ENCODE results near the gene SLC22A13.
"Not testable (repeated sequence)": the region's sequence is repeated elsewhere in the genome, so short reads cannot be mapped to it uniquely, and the experiment has no call there.

SLC22A13 gene

DNA sequence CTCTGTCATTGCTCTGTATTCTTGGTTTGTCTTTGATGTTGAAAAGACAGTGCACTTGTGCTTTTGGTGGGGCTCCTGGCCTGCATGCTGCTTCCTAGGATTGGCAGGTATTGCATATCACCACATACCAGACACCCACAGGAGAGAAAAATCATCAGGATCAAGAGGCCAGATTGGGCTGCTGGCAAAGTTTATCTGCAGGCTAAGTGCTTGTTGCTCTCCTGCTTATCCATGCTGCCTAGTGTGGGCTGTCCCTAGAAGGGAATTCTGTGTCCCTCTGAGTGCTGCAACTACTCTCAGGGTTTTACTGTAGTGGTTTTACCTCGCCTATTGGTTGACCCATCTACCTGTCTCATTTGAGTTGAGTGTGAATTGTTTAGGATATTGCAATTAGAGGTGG lies 833 bp upstream of the SLC22A13 start:
- no peak for DNase-seq

DNA sequence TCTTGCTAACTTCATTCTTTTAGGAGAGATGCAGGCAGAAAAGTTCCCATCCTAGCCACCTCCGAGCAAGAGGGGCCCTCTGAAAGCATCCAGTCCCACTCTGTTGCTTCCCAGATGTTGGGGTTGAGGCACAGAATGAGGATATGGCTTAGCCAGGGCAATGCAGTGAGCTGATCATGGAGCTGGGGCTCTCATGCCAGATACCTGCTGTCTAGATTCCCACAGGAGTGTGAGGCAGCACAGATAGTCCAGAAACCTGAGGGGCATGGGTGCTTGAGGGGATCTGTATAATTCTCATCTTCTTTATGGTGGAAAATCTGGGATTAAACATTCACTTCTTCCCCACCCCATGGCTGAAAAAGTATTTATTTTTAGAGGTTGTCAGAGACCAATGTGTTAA lies 1.2 kb downstream of the SLC22A13 start:
- no peak for DNase-seq

DNA sequence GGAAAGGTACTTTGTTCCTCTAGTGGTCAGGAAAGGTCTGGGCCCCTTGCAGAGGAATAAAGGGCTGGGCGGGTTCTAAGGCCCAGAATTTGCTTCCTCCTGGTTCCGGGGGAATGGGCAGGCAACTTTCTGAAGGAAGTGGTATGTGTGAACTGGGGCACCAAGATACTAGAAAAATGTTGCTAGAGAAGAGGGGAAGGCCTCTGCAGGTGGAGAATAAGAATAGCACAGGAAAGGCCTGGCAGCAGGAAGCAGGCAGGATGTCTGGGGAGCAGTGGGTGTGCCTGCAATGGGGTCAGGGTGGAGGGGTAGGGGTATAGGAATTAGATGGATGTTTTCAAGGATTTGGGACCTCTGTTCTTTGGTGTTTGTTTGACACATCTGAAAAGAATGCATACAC lies 2.0 kb downstream of the SLC22A13 start:
- no peak for DNase-seq

DNA sequence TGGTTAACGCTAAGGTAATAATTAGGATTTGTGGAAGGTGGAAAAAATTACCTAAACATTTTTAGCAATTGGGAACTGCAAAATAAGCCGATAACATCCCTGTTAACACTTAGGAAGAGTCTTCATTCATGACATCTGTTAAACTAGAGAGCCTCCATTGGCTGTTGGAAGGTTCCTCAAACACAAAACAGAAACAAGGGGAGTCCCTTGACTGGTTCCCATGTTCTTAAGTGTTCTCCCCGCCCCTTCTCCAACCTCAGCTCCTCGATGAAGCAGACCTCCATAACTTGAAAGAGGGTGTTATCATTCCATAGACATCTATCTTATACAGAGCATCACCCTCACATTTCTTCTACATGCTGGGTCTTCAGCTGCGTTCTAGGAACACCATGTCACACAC lies 2.5 kb downstream of the SLC22A13 start:
- no peak for DNase-seq

DNA sequence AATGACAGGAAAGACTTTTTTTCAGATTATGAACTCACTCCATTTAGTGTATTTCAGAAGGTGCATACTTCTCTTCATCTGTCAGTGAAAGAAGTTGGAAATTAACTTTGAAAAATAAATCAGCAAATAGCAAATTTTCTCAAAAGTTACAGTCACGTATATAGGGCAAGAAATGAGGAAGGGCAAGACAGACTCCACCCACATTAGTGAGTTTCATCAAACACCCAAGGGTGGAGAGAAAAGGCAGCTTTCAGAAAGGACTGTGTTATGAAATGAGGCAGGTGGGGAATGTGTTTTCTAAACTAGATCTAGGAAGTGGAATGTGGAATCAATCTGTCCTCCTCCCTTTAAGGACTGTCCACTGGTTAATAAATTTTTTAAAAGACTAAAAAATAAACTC lies 2.9 kb downstream of the SLC22A13 start:
- DNase-seq: peak; percentile 20

DNA sequence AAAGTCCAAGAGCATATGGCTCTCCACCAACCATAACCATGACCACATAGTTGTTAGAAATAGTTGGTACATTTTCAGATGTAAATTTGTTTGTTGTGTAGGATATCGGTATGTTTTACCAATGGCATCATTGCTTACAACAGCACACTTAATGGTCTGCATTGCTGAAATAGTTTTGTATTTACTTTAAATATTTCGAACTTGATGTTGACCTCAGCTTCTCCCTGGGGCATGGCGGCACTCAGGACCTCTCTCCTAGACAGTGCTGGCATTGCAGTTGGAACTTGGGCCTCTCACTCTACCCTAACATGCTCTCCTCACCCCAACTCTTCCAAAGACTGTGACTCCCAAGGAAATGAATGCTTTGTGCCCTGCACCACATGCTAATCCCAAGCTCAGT lies 5.0 kb downstream of the SLC22A13 start:
- no peak for DNase-seq

DNA sequence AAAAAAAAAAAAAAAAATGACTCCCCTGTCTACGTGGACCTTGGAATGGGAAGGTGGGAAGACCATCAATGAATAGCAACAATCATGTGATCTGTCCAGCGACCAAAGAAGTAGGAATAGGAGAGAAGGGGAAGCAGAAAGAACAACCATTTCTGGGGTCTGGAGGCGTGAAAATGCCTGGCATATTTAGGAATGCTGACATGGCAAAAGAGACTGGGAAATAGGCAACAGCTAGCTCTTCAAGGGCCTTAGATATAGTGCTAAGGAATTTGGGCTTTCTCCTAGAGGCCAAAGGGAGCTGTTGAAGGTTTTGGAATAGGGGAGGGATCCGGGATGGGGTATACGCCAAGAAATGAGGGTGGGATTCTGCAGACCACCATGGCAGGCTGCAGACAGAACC lies 5.9 kb downstream of the SLC22A13 start:
- DNase-seq: no peak

DNA sequence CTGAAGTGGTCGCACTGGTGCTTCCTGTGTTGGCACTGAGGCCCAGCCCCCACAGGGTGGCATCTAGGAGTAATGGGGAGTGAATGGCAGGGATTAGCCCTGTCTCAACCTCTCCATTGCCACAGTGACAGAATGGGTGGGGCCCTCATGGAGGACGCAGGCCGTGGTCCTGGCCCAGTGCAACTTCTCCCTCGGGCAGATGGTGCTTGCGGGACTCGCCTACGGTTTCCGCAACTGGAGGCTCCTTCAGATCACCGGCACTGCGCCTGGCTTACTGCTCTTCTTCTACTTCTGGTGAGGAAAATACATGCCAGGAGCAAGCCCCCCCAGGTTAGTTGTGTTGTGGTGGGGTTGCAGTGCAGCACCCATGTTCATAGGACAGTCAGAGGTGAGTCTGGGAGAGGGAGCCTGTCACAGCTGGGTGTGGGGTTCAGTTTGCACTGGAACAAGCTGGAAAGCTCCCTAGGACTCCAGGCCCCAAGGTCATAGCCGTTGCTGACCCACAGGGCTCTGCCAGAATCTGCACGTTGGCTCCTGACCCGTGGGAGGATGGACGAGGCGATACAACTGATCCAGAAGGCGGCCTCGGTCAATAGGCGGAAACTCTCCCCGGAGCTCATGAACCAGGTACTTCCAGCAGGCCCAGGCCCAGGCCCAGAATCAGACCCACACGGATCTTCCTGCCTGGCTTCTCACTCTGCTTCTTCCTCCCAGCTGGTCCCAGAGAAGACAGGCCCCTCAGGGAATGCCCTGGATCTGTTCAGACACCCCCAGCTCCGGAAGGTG lies 9.4 kb downstream of the SLC22A13 start:
- no peak for DNase-seq

DNA sequence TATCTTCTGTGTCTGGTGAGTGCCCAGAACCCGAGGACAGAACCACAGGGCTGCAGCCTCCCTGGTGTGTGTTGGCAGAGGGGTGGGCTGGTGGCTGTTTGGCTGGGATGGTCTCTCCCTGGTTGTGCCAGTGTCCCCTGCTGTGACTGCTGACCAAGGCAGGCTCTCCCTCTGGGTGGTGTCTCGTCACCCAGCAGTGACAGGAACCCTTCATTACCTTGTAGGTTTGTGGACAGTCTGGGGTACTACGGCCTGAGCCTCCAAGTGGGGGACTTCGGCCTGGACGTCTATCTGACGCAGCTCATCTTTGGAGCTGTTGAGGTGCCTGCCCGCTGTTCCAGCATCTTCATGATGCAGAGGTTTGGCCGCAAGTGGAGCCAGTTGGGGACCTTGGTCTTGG lies 10.0 kb downstream of the SLC22A13 start:
- no peak for DNase-seq

DNA sequence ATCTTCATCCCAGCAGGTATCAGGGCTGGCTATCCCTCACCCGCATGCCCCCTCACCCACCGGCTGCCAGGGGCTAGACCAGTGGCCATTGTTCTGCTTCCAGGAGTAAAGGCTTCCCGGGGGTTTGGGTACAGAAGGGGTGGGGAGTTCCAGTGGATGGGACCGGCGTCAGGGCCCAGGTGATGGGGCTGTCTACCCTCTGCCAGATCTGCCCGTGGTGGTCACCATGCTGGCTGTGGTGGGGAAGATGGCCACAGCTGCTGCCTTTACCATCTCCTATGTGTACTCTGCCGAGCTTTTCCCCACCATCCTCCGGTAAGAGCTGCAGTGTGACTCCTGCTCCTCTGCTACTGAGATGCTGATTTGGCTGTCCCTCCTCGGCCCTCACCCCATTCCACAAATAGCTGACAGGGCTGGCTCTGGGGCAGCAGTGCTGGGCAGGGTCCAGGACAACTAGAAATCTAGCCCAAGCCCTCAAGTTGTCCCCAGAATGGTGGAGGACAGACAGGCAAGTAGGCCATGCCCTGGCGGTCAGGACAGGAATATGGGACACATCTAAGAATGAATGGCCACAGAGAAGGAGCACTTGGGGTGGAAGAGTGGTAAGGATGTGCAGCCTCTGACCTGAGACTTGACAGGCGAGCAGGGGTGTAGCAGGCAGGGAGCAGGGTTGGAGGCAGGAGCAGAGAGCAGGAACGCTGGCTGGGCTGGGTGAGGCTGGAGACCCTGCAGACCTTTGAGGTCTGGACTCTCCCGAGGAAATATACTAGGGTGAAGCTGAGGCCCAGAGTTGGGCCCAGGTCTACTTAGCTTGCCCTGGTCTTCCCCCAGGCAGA lies 10.7 kb downstream of the SLC22A13 start:
- no peak for DNase-seq

DNA sequence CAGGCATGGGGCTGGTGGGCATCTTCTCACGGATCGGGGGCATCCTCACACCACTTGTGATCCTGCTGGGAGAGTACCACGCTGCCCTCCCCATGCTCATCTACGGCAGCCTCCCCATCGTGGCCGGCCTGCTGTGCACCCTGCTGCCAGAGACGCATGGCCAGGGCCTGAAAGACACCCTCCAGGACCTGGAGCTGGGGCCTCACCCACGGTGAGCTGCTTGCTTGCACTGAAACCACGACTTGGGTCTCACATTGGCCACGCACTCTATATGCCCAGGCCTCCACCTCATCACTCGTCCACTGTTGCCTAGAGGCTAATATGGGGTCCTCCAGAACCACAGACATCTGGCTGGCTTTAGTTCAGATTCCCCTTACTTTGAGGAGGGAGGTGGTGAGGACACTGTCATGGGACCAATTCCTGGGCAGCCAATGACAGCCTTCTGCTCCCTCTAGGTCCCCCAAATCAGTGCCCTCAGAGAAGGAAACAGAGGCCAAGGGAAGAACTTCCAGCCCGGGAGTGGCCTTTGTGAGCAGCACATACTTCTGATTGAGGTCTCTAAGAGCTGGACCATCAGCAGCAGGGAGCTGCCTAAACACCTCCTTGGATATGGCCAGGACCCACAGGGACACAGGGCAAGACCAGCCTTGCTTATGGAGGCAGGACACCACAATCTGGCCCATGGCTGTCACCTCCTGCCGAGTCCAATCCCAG lies 11.5 kb downstream of the SLC22A13 start:
- no peak for DNase-seq

DNA sequence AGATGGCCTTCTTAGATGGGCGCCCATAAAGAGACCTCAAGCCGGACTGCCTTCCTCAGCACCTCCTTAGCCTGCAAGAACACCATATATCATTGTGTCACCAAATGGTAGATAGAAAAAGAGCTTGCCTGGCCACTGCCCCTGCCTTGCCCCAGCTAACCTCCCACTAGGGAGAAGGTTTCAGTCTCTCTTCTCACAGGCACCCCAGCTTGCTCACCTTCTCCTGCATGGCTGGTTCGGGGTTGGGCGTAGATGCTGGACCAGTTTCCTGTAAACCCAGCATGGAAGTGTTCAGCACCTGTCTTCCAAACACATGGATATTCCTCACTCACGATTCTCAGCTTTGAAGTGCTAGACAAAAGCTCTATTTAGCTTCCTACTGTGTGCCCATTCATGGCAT lies 13.2 kb downstream of the SLC22A13 start:
- DNase-seq: no peak

DNA sequence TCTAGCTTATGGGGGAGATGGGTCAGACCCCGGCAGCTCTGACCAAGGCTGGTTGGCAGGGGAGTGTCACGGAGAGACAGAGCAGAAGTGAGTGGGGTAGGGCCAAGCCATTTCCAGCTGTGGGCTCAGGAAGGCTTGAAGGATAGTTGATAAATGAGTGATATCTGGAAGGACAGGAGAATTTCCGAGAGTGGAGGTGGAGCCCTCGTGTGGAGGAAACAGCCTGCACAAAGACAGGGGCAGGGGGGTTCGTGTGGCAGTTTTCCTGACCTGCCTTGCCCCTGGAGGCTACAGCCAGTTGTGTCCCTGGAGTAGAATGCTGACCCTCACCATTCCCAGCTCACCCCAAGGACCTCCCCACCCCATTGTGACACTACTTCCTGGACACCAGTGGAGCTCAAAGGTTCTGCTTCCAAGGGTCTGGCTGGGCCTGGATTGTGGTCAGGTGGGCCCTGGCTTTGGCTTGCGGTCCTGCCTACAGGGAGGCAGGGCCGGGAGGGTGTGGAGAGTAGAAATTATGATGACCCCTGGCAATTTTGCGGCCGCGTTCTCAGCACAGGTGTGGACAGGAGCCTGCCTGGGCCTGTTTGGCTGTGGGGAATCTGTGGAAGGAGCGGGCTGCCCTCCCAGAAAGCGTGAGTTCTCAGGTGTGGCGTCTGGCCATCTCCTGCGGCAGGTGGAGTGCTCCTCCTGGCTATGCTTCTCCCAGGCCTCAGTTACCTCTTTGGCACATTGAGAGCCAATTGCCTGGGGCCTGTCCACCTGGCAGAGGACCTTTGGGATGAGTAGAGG lies 16.5 kb downstream of the SLC22A13 start, which contains the start of gene SLC22A14:
Gene SLC22A14, plus strand, starts transcription at position 400 of the 792 bp plus-strand sequence. CDS start 23,733 bp downstream, outside the sequence.
- DNase-seq: no peak

DNA sequence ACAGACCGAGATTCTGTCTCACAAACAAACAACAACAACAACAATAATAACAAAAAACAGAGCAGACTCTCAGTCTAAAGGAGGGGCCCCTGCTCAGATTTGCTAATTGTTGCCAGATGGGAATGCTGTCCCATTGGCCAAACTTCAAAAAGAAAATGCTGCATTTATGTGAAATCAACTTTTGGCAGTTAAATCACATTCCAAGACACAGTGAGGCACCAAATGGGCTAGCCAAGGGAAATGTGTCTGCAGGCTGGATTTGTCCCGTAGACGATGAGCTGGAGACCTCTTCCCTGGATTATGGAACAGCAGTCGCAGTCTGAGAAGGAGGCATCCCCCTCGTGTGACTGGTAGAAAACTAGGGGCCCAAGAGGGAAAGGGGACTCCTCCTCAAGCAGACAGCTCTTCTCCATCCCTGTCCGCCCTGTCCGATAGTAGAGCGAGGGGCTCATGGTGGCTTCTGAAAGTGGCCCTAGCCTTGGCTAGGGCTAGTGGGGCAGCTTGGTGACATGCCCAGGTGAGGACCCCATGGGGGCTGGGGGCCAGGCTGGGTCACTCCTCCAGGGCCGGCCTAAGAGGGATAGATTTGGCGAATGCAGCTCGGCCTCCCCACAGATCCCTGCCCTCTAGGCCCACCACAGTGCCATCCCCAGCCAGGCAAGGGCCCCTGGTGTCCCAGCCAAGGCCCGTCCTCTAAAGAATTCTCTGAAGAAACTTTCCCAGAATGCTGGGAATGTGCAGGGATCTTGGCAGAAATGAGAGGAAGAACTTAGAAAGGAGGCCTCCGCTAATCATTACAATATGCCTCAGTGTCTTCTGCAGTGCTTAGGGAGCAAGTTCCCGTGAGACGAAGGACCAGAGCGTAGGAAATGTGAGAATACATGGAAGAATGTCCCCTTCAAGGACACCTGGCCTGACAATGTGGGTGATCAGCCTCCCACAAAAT lies 18.5 kb downstream of the SLC22A13 start:
- no peak for DNase-seq

DNA sequence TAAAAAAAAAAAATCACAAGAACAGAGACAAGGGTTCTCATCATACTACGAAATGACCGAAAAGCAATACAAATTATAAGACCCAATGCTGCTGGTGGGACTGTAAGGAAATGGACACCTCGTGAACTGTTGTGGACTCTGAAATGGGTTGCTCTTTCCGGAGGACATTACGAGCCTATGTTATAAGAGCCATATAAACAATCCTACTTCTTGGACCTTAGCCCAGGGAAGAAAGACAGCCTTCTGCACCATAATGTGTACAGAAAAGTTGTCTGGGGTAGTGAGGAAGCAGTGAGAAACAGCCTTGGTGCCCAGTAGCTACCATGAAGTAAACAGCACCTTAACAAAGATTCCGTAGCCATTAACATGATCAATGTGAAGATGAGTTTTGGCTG lies 19.1 kb downstream of the SLC22A13 start:
- no peak for DNase-seq

DNA sequence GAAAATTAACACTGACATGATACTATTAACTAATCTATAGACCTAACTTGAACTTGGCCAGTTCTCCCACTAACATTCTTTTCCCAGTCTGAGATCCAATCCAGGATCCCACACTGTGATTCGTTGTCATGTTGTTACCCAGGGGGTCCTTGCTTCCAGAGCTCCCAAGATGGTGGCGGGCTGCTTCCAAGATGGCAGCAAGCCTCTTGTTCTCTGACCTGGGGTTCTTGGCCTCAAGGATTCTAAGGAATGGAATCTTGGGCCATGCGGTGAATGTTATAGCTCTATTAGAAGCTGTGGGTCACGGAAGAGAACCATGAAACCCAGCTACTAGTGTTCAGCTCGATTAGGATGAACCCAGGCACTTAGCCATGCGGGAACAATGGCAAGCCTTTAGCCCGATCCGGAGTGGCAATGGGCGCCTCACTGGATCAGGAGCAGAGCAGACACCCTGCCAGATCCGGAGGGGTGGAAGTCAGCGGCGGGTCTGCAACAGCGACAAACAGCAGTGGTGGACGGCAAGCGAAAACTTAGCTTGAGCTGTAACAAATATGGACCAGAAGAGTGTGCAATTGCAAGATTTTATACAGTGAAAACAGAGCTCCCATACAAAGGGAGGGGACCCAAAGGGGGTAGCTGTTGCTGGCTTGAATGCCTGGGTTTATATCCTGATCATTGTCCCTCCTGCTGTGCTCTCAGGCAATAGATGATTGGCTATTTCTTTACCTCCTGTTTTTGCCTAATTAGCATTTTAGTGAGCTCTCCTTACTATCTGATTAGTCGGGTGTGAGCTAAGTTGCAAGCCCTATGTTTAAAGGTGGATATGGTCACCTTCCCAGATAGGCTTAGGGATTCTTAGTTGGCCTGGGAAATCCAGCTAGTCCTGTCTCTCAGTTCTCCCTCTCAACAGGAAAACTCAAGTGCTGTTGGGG lies 23.9 kb downstream of the SLC22A13 start:
- not testable (repeated sequence) for DNase-seq

DNA sequence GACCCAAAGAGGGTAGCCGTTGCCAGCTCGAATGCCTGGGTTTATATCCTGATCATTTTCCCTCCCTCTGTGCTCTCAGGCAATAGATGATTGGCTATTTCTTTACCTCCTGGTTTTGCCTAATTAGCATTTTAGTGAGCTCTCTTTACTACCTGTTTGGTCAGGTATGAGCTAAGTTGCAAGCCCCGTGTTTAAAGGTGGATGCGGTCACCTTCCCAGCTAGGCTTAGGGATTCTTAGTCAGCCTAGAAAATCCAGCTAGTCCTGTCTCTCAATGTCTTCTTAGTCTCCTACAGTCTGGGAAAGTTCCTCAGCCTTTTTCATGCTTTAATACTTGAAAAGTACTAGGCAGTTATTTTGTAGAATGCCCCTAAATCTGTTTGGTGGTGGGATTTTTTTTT lies 31.4 kb downstream of the SLC22A13 start:
- not testable (repeated sequence) for DNase-seq

DNA sequence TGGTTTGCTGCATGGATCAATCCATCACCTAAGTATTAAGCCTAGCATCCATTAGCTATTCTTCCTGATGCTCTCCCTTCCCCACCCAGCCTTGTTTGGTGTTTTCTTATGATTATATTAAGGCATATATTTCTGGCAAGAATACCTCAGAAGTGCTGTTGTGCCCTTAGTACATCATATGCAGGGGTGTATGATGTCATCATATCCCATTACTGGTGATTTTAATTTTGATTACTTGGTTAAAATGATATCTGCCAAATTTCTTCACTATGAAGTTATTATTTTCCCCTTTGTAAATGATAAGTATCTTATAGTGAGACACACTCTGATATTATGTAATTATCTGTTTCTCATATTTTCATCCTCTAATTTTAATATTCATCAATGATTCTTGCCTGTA lies 31.9 kb downstream of the SLC22A13 start:
- no peak for DNase-seq

DNA sequence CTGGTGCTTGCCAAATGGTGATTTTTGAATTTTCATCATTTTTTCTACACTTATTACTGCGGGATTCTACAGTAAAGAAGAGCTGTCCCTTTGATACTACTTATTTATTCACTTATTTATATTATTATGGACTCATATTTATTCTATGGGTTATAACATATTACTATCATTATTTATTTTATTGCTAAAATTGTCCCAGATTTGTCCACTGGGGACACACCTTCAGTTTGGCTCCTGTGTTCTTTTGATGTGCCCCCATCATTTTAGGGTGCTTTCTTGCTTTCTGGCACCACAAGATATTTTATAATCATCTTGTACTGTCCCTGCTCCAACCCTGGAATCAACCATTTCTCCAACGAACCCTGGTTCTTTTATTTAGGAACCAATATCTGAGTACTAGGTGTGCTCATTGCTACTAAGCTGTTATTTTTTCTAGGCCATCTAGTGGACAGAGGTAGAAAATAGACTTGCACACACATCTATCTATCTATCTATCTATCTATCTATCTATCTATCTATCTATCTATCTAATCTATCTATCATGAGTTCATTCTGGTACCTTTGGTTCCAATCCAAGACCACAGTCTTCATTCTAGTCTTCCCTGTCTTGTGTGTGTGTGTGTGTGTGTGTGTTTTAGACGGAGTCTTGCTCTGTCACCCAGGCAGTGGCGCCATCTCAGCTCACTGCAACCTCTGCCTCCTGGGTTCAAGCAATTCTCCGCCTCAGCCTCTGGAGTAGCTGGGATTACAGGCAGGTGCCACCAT lies 32.5 kb downstream of the SLC22A13 start:
- no peak for DNase-seq

DNA sequence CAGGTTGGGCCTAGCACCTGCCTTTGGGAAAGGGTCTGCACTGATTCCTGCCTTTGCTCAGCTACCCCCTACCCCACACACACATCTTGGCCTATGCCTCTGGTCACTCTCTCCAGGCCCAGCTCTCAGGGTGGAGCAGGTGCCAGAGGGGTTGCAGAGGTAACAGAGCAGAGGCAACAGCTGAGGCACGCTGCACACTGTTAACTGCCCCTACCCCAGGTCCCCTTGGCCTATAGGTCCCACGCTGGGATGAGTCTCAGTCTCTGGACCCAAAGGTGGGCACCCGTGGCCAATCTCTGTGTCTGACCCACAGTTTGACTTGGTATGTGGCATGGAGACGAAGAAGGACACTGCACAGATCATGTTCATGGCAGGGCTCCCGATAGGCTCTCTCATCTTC lies 41.3 kb downstream of the SLC22A13 start:
- DNase-seq: no peak

Data from GF-D8 (cell line).